Vagina (tissue), 2 donors: ENCODE measurements around the gene EEF1G. TPM values are rescaled to one million over a fixed set of nuclear protein-coding genes. Genes with fewer than 3 reads are reported as not detected.

Experiments
- DNase-seq, 2 donors: peaks; one replicate each; pipeline ENCODE4 v3.0.0-alpha.2; 2017; ENCODE audit errors: extremely low spot score in 2 of 2
- H3K27ac ChIP-seq: fragments of 200-600 bp; sonication (generic); one replicate; pipeline ENCODE4 v1.5.1; 2019
- H3K27me3 ChIP-seq: fragments of 200-600 bp; sonication (generic); one replicate; pipeline ENCODE4 v1.5.1; 2019
- H3K36me3 ChIP-seq, 2 donors: fragments of 200-600 bp; sonication (generic); one replicate each; pipeline ENCODE4 v1.5.1; 2017 to 2019
- H3K4me1 ChIP-seq: fragments of 200-600 bp; sonication (generic); one replicate; pipeline ENCODE4 v1.5.1; 2019
- H3K4me3 ChIP-seq, 2 donors: fragments of 200-600 bp; sonication (generic); 1 replicate in 1 of 2; 2 replicates in 1 of 2; pipeline ENCODE4 v1.5.1; 2016 to 2019
- H3K9me3 ChIP-seq: fragments of 200-600 bp; sonication (generic); one replicate; pipeline ENCODE4 v1.5.1; 2019
- CTCF ChIP-seq, 3 experiments: fragments of 450-650 bp in 2 of 3; fragments of 200-600 bp in 1 of 3; sonication (generic) in 1 of 3; IDR thresholded peaks; one replicate each; pipeline ENCODE4 v1.5.1; 2017 to 2019; ENCODE audit warnings: antibody characterized with exemption in 3 of 3, mild to moderate bottlenecking in 2 of 3, moderate library complexity in 2 of 3
- POLR2A ChIP-seq, 2 donors: fragments of 450-650 bp; IDR thresholded peaks; one replicate each; pipeline ENCODE4 v1.6.1; 2017; ENCODE audit warnings: antibody characterized with exemption in 2 of 2, mild to moderate bottlenecking in 2 of 2, moderate library complexity in 2 of 2
- POLR2AphosphoS5 ChIP-seq, 2 donors: sonication (generic); formaldehyde crosslinking; IDR thresholded peaks; one replicate each; pipeline ENCODE4 v1.9.0; 2017; ENCODE audit warnings: antibody characterized with exemption in 2 of 2, mild to moderate bottlenecking in 2 of 2, low read depth in 1 of 2; ENCODE audit not compliant: insufficient read depth in 1 of 2
- intact Hi-C: fragments of 100-400 bp; cut with DNase I; formaldehyde crosslinking; loops from one replicate; pipeline ENCODE4 v1.15.1; 2023
- total RNA-seq: library from RNA; depleted of rRNA; stranded (reverse); fragments of >200 nt; gene quantifications from one replicate; pipeline ENCODE4 v1.2.3, GENCODE V29; 2016

The EEF1G gene
- total RNA-seq, 1 donor from 2014 or later = 1,183 TPM

GRCh38 chr11:62540804-62541701 is 32.6 kb downstream of the EEF1G start:
- H3K27me3 ChIP-seq = no peaks in the 10 kb centered on the region
- no peak for DNase-seq
- H3K36me3 ChIP-seq = peaks cover 0 to 5% of the 10 kb centered on the region in 2 donors
- TF ChIP-seq POLR2AphosphoS5 (IDR thresholded peaks at IDR 0.05; ENCODE audit: insufficient read depth in 1 of 2, low read depth in 1 of 2) = peak; percentile 16 to 34
- TF ChIP-seq CTCF (IDR thresholded peaks at IDR 0.05) = no peak
- H3K27ac ChIP-seq = peak overlapping the region; percentile 100
- H3K9me3 ChIP-seq = no peaks in the 10 kb centered on the region
- peaks cover 83% of the 10 kb centered on the region for H3K4me1 ChIP-seq
- intact Hi-C loops = loop anchor here (5.0 kb wide), 2 partner anchors 94 to 119 kb away; no protein-coding TSS in a partner anchor
- peak overlapping the region; percentile 99 to 100 for H3K4me3 ChIP-seq

- Histone ChIP-seq H3K4me3 (peak overlapping the region; percentile 99 to 100), H3K4me1 (peaks cover 88% of the 10 kb centered on the region), H3K9me3 (no peaks in the 10 kb centered on the region), H3K27ac (peak overlapping the region; percentile 100), H3K27me3 (no peaks in the 10 kb centered on the region), H3K36me3 (peaks cover 0 to 22% of the 10 kb centered on the region in 2 donors)
- no peak for TF ChIP-seq CTCF (IDR thresholded peaks at IDR 0.05)
- peak in 1 of 2 donors; percentile 55 for TF ChIP-seq POLR2AphosphoS5 (IDR thresholded peaks at IDR 0.05; ENCODE audit: insufficient read depth in 1 of 2, low read depth in 1 of 2)
- peak in 1 of 2 donors; percentile 93 for DNase-seq
- intact Hi-C loops = no loop called here
These were observed 34.3 kb downstream of the EEF1G start for GRCh38 chr11:62539238-62539925.

- no peaks in the 10 kb centered on the region for H3K9me3 ChIP-seq
- intact Hi-C loops = no loop called here
- no peak for DNase-seq
- no peaks in the 10 kb centered on the region for H3K27me3 ChIP-seq
- peaks cover 82% of the 10 kb centered on the region for H3K4me1 ChIP-seq
- peaks cover 0 to 29% of the 10 kb centered on the region in 2 donors for H3K36me3 ChIP-seq
- peak overlapping the region; percentile 99 to 100 for H3K4me3 ChIP-seq
- H3K27ac ChIP-seq = peak overlapping the region; percentile 100
- TF ChIP-seq POLR2AphosphoS5 (IDR thresholded peaks at IDR 0.05; ENCODE audit: insufficient read depth in 1 of 2, low read depth in 1 of 2) (no peak), CTCF (IDR thresholded peaks at IDR 0.05) (no peak), POLR2A (IDR thresholded peaks at IDR 0.05) (no peak)
These were observed 35.0 kb downstream of the EEF1G start for GRCh38 chr11:62538470-62539237.

GRCh38 chr11:62536301-62536957 is 37.3 kb downstream of the EEF1G start:
- H3K36me3 ChIP-seq = peaks cover 0 to 52% of the 10 kb centered on the region in 2 donors
- H3K9me3 ChIP-seq = no peaks in the 10 kb centered on the region
- no peaks in the 10 kb centered on the region for H3K27me3 ChIP-seq
- DNase-seq = no peak
- H3K4me3 ChIP-seq = no peak overlapping the region
- H3K27ac ChIP-seq = peak overlapping the region; percentile 41
- intact Hi-C loops = no loop called here
- H3K4me1 ChIP-seq = peaks cover 71% of the 10 kb centered on the region
- no peak for TF ChIP-seq POLR2A (IDR thresholded peaks at IDR 0.05)
- no peak for TF ChIP-seq POLR2AphosphoS5 (IDR thresholded peaks at IDR 0.05; ENCODE audit: insufficient read depth in 1 of 2, low read depth in 1 of 2)
- TF ChIP-seq CTCF (IDR thresholded peaks at IDR 0.05) = no peak
